Chondrocyte (in vitro differentiated cells): ENCODE data around the gene CSTA. TPM values are rescaled to one million over a fixed set of nuclear protein-coding genes. Genes with fewer than 3 reads are reported as not detected.

Source experiments
- DNase-seq: peaks from one replicate; pipeline ENCODE4 v3.0.0; 2021; ENCODE audit warnings: mixed read lengths, low spot score
- H3K27ac Mint-ChIP-seq: one replicate; pipeline ENCODE4 v1.8.0; 2021; ENCODE audit warnings: mild to moderate bottlenecking, moderate library complexity, mixed read lengths; ENCODE audit not compliant: unreplicated experiment
- H3K27me3 Mint-ChIP-seq: 2 replicates; pipeline ENCODE4 v1.8.0; 2021; ENCODE audit warnings: low read depth, mixed read lengths
- H3K36me3 Mint-ChIP-seq: 2 replicates; pipeline ENCODE4 v1.8.0; 2021; ENCODE audit warnings: low read depth, mixed read lengths
- H3K4me1 Mint-ChIP-seq: 2 replicates; pipeline ENCODE4 v1.8.0; 2021; ENCODE audit warnings: low read depth, mild to moderate bottlenecking, mixed read lengths
- H3K4me3 Mint-ChIP-seq: one replicate; pipeline ENCODE4 v1.8.0; 2021; ENCODE audit warnings: mild to moderate bottlenecking, moderate library complexity, mixed read lengths; ENCODE audit not compliant: unreplicated experiment
- H3K9me3 Mint-ChIP-seq: 2 replicates; pipeline ENCODE4 v1.8.0; 2021; ENCODE audit warnings: low read depth, mixed read lengths
- CTCF ChIP-seq: fragments of 200-600 bp; sonication (generic); IDR thresholded peaks from 2 replicates; pipeline ENCODE4 v1.5.0; 2021; ENCODE audit warnings: antibody characterized with exemption, mild to moderate bottlenecking, moderate library complexity
- total RNA-seq: library from RNA; stranded (reverse); gene quantifications from 3 replicates; pipeline ENCODE4 v1.2.1, GENCODE V29; 2021

Gene CSTA
- total RNA-seq, 1 donor from 2014 or later = not detected

GRCh38 chr3:122389197-122389596 is 64.1 kb downstream of the CSTA start:
- H3K27me3 Mint-ChIP-seq = no peaks in the 10 kb centered on the region
- H3K9me3 Mint-ChIP-seq = no peaks in the 10 kb centered on the region
- no peak overlapping the region for H3K27ac Mint-ChIP-seq
- H3K4me1 Mint-ChIP-seq = peaks cover 18% of the 10 kb centered on the region
- peaks cover 2% of the 10 kb centered on the region for H3K36me3 Mint-ChIP-seq
- no peak overlapping the region for H3K4me3 Mint-ChIP-seq
- DNase-seq = no peak
- TF ChIP-seq CTCF = no peak

GRCh38 chr3:122389892-122390291 is 64.8 kb downstream of the CSTA start:
- TF ChIP-seq CTCF = no peak
- Mint-ChIP-seq H3K27me3 (no peaks in the 10 kb centered on the region), H3K36me3 (peaks cover 2% of the 10 kb centered on the region), H3K4me3 (no peak overlapping the region), H3K4me1 (peaks cover 13% of the 10 kb centered on the region), H3K9me3 (no peaks in the 10 kb centered on the region), H3K27ac (no peak overlapping the region)
- no peak for DNase-seq

GRCh38 chr3:122390665-122391064 is 65.6 kb downstream of the CSTA start:
- no peak overlapping the region for H3K4me3 Mint-ChIP-seq
- peaks cover 2% of the 10 kb centered on the region for H3K36me3 Mint-ChIP-seq
- peaks cover 10% of the 10 kb centered on the region for H3K4me1 Mint-ChIP-seq
- no peaks in the 10 kb centered on the region for H3K27me3 Mint-ChIP-seq
- H3K27ac Mint-ChIP-seq = no peak overlapping the region
- TF ChIP-seq CTCF = no peak
- no peak for DNase-seq
- H3K9me3 Mint-ChIP-seq = no peaks in the 10 kb centered on the region

Other genes starting within 250 kb of the CSTA start
- gene CASR, start 141.6 kb upstream of the CSTA start, total RNA-seq = not detected in 3 replicates
- 10.9 to 27.7 TPM (median 19.6 TPM) in 3 replicates for gene MIX23, start 58.0 kb downstream of the CSTA start, total RNA-seq
- gene FAM162A, start 58.9 kb downstream of the CSTA start, total RNA-seq = 33.7 to 40.1 TPM (median 37.5 TPM) in 3 replicates
- gene WDR5B, start 90.8 kb downstream of the CSTA start, total RNA-seq = 4.7 to 6.4 TPM (median 5.0 TPM) in 3 replicates
- gene KPNA1, start 189.7 kb downstream of the CSTA start, total RNA-seq = 80.6 to 88.9 TPM (median 85.6 TPM) in 3 replicates
- gene PARP9, start 239.1 kb downstream of the CSTA start, total RNA-seq = 9.0 to 16.5 TPM (median 9.1 TPM) in 3 replicates
- gene DTX3L, start 239.1 kb downstream of the CSTA start, total RNA-seq = 13.5 to 16.6 TPM (median 15.0 TPM) in 3 replicates